Right atrium auricular region (tissue), 2 donors: Measurements from ENCODE around the gene STPG3. TPM values are rescaled to one million over a fixed set of nuclear protein-coding genes. Genes with fewer than 3 reads are reported as not detected.
A peak's percentile ranks its signal among the peaks of the same experiment; 100 is the strongest.

ENCODE experiments used
- DNase-seq: peaks from one replicate; pipeline ENCODE4 v3.0.0-alpha.2; 2019; ENCODE audit warnings: low spot score
- H3K27ac ChIP-seq, 2 donors: fragments of 200-600 bp; sonication (generic); 1 replicate in 1 of 2; 2 replicates in 1 of 2; pipeline ENCODE4 v1.5.1; 2016 to 2019
- H3K27me3 ChIP-seq, 2 donors: fragments of 200-600 bp; sonication (generic); one replicate each; pipeline versions ENCODE4 v1.5.1 to v1.6.0; 2017 to 2019
- H3K36me3 ChIP-seq: fragments of 200-600 bp; sonication (generic); one replicate; pipeline ENCODE4 v1.5.1; 2016
- H3K4me1 ChIP-seq, 2 donors: fragments of 200-600 bp; sonication (generic); one replicate each; pipeline versions ENCODE4 v1.5.1 to v1.6.0; 2017 to 2019
- H3K4me3 ChIP-seq, 2 donors: fragments of 200-600 bp; sonication (generic); 1 replicate in 1 of 2; 2 replicates in 1 of 2; pipeline ENCODE4 v1.5.1; 2017 to 2019; ENCODE audit warnings: mild to moderate bottlenecking in 1 of 2, moderate library complexity in 1 of 2
- H3K9me3 ChIP-seq, 2 donors: fragments of 200-600 bp; sonication (generic); one replicate each; pipeline ENCODE4 v1.5.1; 2019
- total RNA-seq, 2 donors: library from RNA; depleted of rRNA; stranded (reverse); fragments of >200 nt; gene quantifications; one replicate each; pipeline ENCODE4 v1.1.0, GENCODE V29; 2016
- TF ChIP-seq, protein P1 (sequence below), 2 donors: fragments of 200-600 bp; sonication (generic); IDR thresholded peaks; one replicate each; pipeline ENCODE4 v1.5.1; 2019; ENCODE audit warnings: antibody characterized with exemption in 2 of 2

STPG3 gene
- total RNA-seq, 2 donors from 2014 or later = not detected

DNA sequence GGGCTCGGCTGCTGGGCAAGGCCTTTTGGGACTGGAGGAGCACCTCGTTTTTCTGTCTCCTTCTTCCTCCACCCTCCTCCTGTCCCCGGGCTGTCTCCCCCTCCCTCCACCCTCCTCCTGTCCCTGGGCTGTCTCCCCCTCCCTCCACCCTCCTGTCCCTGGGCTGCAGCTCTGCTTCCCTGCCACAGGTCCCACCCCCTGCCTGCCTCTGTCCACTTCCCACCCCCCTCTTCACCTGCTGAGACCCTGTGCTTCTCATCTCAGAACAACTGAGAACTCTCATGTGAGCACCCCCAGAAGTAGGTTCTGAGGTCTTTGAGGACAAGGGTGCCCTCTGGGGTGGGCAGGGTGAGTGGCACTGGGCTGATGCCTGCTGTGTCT lies 20.6 kb downstream of the STPG3 start:
- Histone ChIP-seq H3K27me3 (no peaks in the 10 kb centered on the region), H3K9me3 (no peaks in the 10 kb centered on the region), H3K4me1 (peaks cover 0 to 76% of the 10 kb centered on the region in 2 donors), H3K4me3 (no peak overlapping the region), H3K27ac (peak overlapping the region; percentile 27 to 49), H3K36me3 (peaks cover 31% of the 10 kb centered on the region)
- DNase-seq = no peak
- TF ChIP-seq, protein P1, sequence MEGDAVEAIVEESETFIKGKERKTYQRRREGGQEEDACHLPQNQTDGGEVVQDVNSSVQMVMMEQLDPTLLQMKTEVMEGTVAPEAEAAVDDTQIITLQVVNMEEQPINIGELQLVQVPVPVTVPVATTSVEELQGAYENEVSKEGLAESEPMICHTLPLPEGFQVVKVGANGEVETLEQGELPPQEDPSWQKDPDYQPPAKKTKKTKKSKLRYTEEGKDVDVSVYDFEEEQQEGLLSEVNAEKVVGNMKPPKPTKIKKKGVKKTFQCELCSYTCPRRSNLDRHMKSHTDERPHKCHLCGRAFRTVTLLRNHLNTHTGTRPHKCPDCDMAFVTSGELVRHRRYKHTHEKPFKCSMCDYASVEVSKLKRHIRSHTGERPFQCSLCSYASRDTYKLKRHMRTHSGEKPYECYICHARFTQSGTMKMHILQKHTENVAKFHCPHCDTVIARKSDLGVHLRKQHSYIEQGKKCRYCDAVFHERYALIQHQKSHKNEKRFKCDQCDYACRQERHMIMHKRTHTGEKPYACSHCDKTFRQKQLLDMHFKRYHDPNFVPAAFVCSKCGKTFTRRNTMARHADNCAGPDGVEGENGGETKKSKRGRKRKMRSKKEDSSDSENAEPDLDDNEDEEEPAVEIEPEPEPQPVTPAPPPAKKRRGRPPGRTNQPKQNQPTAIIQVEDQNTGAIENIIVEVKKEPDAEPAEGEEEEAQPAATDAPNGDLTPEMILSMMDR (IDR thresholded peaks at IDR 0.05) = no peak

DNA sequence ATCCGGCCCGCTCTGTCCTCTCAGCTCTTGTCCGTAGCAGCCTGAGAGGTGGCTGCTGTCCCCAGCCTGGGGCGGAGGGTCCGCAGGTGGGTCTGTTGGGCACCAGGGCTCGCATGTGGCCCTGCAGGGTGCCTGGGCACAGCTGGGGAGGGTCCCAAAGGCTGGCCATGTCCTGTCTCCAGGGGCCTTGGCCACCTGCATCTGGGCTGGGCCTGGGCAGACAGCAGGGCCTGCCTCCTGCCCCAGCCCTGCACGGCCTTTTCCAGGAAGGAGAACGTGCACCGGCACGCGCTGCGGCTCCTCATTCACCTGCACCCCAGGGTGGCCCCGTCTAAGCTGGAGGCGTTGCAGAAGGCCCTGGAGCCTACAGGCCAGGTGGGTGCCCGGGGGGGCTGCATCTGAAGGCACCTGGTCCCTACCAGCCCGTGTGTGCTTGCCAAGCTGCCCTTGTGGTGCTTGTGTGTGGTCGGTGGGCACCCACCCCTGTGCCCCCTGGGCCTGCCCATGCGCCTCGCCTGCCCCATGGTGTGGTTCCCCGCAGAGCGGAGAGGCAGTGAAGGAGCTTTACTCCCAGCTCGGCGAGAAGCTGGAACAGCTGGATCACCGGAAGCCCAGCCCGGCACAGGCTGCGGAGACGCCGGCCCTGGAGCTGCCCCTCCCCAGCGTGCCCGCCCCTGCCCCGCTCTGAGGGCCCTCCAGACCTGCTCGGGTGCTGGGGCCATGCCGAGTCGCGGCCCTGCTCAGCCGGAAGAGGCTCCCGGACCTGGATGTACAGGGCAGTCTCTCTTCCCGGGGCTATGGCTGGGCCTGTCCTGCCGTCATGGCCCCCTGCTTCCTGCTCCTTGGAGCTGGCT lies 21.4 kb downstream of the STPG3 start:
- no peak for DNase-seq
- peaks cover 0 to 83% of the 10 kb centered on the region in 2 donors for H3K4me1 ChIP-seq
- H3K9me3 ChIP-seq = no peaks in the 10 kb centered on the region
- TF ChIP-seq, protein P1 (IDR thresholded peaks at IDR 0.05) = no peak
- peak overlapping the region; percentile 27 to 49 for H3K27ac ChIP-seq
- H3K36me3 ChIP-seq = peaks cover 23% of the 10 kb centered on the region
- H3K27me3 ChIP-seq = no peaks in the 10 kb centered on the region
- H3K4me3 ChIP-seq = no peak overlapping the region

DNA sequence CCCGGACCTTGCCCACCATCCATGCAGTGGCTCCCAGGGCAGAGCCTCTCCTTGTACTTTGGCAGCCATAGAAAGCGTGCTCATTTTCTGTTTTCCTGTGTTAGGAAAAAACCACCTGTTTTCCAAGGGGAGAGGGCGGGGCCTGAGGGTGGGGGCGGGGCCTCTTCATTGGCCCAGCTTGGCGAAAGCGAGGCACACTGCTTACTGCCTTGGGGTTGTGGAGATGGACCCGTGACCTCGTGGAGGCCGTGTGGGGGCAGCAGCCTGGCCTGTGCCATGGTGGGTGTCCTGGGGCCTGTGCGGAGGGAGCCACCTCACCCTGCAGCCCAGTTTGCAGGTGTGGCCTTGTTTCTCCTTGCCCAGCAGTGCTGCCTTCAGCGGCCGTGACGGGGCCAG lies 22.0 kb downstream of the STPG3 start:
- TF ChIP-seq, protein P1 (IDR thresholded peaks at IDR 0.05) = no peak
- no peak overlapping the region for H3K27ac ChIP-seq
- H3K36me3 ChIP-seq = peaks cover 21% of the 10 kb centered on the region
- no peaks in the 10 kb centered on the region for H3K27me3 ChIP-seq
- no peak overlapping the region for H3K4me3 ChIP-seq
- peaks cover 0 to 87% of the 10 kb centered on the region in 2 donors for H3K4me1 ChIP-seq
- H3K9me3 ChIP-seq = no peaks in the 10 kb centered on the region
- no peak for DNase-seq

DNA sequence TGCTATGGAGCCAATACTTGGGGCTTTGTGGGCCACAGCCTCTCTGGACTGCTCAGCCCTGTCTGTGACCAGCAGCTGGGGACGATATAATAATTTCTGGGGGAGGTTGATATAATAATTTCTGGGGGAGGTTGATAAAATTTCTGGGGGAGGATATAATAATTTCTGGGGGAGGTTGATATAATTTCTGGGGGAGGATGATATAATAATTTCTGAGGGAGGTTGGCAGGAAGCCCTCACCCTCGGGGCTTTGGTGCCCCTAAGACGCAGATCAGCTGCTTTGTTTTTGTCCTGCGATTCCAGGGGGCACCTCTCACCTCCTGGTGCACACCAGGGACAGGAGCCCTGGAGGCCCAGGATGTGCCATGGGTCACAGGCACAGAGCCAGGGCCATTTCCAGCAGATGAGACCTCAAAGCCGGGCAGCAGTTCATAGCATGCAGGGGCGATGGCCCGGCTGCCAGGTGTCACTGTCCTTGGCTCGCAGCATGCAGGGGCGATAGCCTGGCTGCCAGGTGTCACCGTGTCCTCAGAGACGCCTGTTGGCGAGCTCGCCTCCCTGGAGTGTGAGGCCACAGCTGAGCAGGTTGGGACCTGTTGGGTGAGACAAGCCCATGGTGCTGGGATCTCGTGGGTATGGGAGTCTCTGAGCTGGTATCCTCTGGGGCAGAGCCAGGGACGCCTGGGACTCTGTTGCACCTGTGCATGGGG lies 22.7 kb downstream of the STPG3 start:
- Histone ChIP-seq H3K4me3 (no peak overlapping the region), H3K9me3 (no peaks in the 10 kb centered on the region), H3K27me3 (no peaks in the 10 kb centered on the region), H3K4me1 (peaks cover 0 to 84% of the 10 kb centered on the region in 2 donors), H3K36me3 (peaks cover 21% of the 10 kb centered on the region), H3K27ac (no peak overlapping the region)
- DNase-seq = no peak
- TF ChIP-seq, protein P1 (IDR thresholded peaks at IDR 0.05) = no peak

DNA sequence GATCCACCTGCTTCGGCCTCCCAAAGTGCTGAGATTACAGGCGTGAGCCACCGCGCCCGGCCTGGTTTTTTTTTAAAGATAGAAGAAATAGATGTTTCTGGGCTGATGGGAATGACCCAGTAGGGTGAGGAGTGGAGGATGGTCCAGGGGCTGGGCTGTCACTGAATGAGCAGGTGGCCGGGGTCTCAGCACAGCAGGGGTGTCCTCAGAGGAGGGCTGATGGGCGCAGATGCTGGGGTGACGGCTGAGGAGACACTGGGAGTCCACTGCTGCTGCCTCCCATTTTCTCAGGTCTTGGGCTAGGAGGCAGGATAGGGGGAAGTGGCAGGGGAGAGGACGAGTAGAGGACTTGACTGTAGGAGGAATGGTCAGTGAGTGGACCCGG lies 24.1 kb downstream of the STPG3 start:
- Histone ChIP-seq H3K4me3 (no peak overlapping the region), H3K27me3 (no peaks in the 10 kb centered on the region), H3K36me3 (peaks cover 21% of the 10 kb centered on the region), H3K27ac (no peak overlapping the region), H3K4me1 (peaks cover 0 to 73% of the 10 kb centered on the region in 2 donors), H3K9me3 (no peaks in the 10 kb centered on the region)
- no peak for DNase-seq
- TF ChIP-seq, protein P1 (IDR thresholded peaks at IDR 0.05) = no peak
